Spleen (tissue), 7 donors: Measurements from ENCODE around the gene FAM222B.
A peak's percentile ranks its signal among the peaks of the same experiment; 100 is the strongest.

ENCODE experiments used
- POLR2A ChIP-seq, 3 donors: fragments of 450-650 bp; IDR thresholded peaks; one replicate each; pipeline ENCODE4 v1.5.1; 2017; ENCODE audit warnings: antibody characterized with exemption in 3 of 3, mild to moderate bottlenecking in 1 of 3
- POLR2AphosphoS5 ChIP-seq, 3 donors: sonication (generic); formaldehyde crosslinking; IDR thresholded peaks; one replicate each; pipeline ENCODE4 v1.5.1; 2017; ENCODE audit warnings: antibody characterized with exemption in 3 of 3
- TF ChIP-seq, protein P1 (sequence below), 11 experiments: fragments of 200-600 bp in 7 of 11; fragments of 450-650 bp in 4 of 11; sonication (generic) in 4 of 11; IDR thresholded peaks in 8 of 11; conservative IDR thresholded peaks in 3 of 11; 1 replicate in 7 of 11; 2 replicates in 4 of 11; pipeline versions ENCODE4 v1.4.0 to v1.8.0; 2016 to 2021; ENCODE audit warnings: antibody characterized with exemption in 11 of 11, inconsistent platforms in 4 of 11, mild to moderate bottlenecking in 1 of 11
- donor health status: DM: no; HTN: no; CAD: no; lungs with moderate emphysema.
- donor health status: DM: no; HTN: no; CAD: no.
- donor health status: DM: no; HTN: no; CAD: no.

DNA sequence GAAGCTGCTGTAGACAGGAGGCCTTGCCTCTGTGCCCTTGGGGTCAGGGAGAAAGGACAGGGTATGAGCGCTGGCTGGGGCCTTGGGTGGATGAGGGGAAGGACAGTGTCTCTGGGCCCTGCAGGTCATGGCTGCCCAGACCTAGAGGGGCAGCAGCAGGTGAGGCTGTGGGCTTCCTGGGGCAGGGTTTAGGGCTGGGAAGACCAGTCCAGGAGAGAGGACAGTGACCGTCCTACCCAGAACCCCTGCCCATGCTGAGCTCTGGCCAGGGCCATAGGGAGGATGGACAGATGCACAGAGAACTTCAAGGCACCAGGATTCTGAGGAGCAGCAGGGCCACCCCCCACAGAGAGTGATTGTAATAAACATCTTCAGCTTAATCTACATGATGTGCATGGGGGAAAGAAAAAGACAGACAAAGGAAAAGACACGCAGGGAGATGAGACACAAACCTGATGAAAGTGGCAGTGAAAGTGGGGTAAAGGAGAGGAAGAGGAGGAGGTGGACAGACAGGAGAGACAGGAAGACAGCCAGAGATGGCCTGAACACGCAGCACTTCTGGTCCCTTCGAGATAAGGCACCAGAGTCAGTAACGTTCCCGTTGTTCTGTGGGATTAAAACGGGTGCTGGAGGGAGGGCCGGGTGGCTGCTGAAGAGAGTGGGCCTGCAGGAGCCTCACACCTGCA, 37.4 kb upstream of the FAM222B start:
- TF ChIP-seq, protein P1, sequence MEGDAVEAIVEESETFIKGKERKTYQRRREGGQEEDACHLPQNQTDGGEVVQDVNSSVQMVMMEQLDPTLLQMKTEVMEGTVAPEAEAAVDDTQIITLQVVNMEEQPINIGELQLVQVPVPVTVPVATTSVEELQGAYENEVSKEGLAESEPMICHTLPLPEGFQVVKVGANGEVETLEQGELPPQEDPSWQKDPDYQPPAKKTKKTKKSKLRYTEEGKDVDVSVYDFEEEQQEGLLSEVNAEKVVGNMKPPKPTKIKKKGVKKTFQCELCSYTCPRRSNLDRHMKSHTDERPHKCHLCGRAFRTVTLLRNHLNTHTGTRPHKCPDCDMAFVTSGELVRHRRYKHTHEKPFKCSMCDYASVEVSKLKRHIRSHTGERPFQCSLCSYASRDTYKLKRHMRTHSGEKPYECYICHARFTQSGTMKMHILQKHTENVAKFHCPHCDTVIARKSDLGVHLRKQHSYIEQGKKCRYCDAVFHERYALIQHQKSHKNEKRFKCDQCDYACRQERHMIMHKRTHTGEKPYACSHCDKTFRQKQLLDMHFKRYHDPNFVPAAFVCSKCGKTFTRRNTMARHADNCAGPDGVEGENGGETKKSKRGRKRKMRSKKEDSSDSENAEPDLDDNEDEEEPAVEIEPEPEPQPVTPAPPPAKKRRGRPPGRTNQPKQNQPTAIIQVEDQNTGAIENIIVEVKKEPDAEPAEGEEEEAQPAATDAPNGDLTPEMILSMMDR (IDR thresholded peaks at IDR 0.05 in 8 of 11, conservative IDR thresholded peaks at IDR 0.05 in 3 of 11) = no peak
- TF ChIP-seq POLR2A (IDR thresholded peaks at IDR 0.05) (no peak), POLR2AphosphoS5 (IDR thresholded peaks at IDR 0.05) (peak in 1 of 3 donors; percentile 26)
